Measurements from ENCODE around the gene EYS.

DNA sequence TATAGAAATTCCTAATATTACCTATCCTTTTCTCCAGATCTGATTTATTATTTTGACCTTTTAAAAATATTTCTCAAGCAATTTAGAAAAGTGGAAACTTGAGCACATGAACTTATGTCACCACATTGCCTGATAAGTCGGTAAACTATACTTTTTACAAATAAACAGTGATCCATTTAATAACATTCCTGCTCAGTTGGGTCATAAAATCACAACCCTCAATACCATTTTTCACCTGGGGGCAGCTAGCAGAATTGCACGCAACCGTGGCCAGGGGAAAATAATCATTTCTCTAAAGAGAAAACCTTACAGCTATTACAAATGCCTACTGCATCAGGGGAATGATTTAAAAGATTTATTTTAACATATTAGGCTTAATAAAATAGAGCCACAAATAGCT lies 1456.9 kb downstream of the EYS start:
- no peak for TF ChIP-seq POLR2A (IDR thresholded peaks at IDR 0.05)
- TF ChIP-seq, protein P1, sequence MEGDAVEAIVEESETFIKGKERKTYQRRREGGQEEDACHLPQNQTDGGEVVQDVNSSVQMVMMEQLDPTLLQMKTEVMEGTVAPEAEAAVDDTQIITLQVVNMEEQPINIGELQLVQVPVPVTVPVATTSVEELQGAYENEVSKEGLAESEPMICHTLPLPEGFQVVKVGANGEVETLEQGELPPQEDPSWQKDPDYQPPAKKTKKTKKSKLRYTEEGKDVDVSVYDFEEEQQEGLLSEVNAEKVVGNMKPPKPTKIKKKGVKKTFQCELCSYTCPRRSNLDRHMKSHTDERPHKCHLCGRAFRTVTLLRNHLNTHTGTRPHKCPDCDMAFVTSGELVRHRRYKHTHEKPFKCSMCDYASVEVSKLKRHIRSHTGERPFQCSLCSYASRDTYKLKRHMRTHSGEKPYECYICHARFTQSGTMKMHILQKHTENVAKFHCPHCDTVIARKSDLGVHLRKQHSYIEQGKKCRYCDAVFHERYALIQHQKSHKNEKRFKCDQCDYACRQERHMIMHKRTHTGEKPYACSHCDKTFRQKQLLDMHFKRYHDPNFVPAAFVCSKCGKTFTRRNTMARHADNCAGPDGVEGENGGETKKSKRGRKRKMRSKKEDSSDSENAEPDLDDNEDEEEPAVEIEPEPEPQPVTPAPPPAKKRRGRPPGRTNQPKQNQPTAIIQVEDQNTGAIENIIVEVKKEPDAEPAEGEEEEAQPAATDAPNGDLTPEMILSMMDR (IDR thresholded peaks at IDR 0.05) = no peak

Data from breast epithelium (tissue), 3 donors.